PC-3 (cell line): ENCODE data around the gene AGGF1. TPM values are rescaled to one million over a fixed set of nuclear protein-coding genes. Genes with fewer than 3 reads are reported as not detected.

ENCODE experiments used
- ATAC-seq: fragments of 200-7000 bp; cut with Tn5 transposase; 2 replicates; pipeline ENCODE4 v1.9.1; 2020; ENCODE audit warnings: mild to moderate bottlenecking, moderate library complexity
- BruUV-seq: library from RNA; stranded (reverse); fragments of 400-500 nt; replicated peaks from 2 replicates; lab custom pipeline; 2021; lab: Mats Ljungman, UMichigan
- CTCF ChIA-PET: fragments of 300-600 bp; sonication (Branson Sonifier 250); formaldehyde crosslinking; loops from one replicate; lab custom pipeline; 2022; ENCODE audit warnings: antibody characterized with exemption; lab: Charles Lee
- POLR2A ChIA-PET: fragments of 300-600 bp; sonication (Branson Sonifier 250); formaldehyde crosslinking; loops from one replicate; lab custom pipeline; 2022; ENCODE audit warnings: antibody characterized with exemption; ENCODE audit not compliant: unreplicated experiment; lab: Charles Lee
- DNase-seq: peaks from one replicate; pipeline ENCODE4 v3.0.0-alpha.2; 2015
- H2AFZ ChIP-seq: fragments of 300-600 bp; sonication (generic); 2 replicates; pipeline ENCODE4 v1.6.0; 2016; ENCODE audit warnings: antibody characterized with exemption, low read length
- H3F3A ChIP-seq: fragments of 300-600 bp; sonication (generic); one replicate; pipeline ENCODE4 v1.6.0; 2017; ENCODE audit warnings: antibody characterized with exemption, low read length, control low read depth, mild to moderate bottlenecking; ENCODE audit not compliant: unreplicated experiment
- H3K27ac ChIP-seq: fragments of 300-600 bp; sonication (generic); 2 replicates; pipeline ENCODE4 v1.5.1; 2016; ENCODE audit warnings: mild to moderate bottlenecking, low read length
- H3K27me3 ChIP-seq: fragments of 300-600 bp; sonication (generic); 2 replicates; pipeline ENCODE4 v1.6.1; 2016; ENCODE audit warnings: low read length, mixed read lengths
- H3K36me3 ChIP-seq: fragments of 300-600 bp; sonication (generic); 2 replicates; pipeline ENCODE4 v1.6.1; 2016; ENCODE audit warnings: low read depth, mixed run types, low read length, mixed read lengths
- H3K4me1 ChIP-seq: fragments of 300-600 bp; sonication (generic); 2 replicates; pipeline ENCODE4 v1.5.1; 2016; ENCODE audit warnings: low read length; ENCODE audit not compliant: insufficient read depth
- H3K4me2 ChIP-seq: fragments of 300-600 bp; sonication (generic); 2 replicates; pipeline ENCODE4 v1.6.0; 2016; ENCODE audit warnings: low read length
- H3K4me3 ChIP-seq: fragments of 300-600 bp; sonication (generic); 2 replicates; pipeline ENCODE4 v1.5.1; 2016; ENCODE audit warnings: mild to moderate bottlenecking, low read length, mixed read lengths
- H3K79me2 ChIP-seq: fragments of 300-600 bp; sonication (generic); 2 replicates; pipeline ENCODE4 v1.6.1; 2017; ENCODE audit warnings: low read length, mixed read lengths
- H3K9ac ChIP-seq: fragments of 300-600 bp; sonication (generic); 2 replicates; pipeline ENCODE4 v1.6.0; 2016; ENCODE audit warnings: mild to moderate bottlenecking, low read length
- H3K9me2 ChIP-seq: fragments of 300-600 bp; sonication (generic); replicated peaks from 2 replicates; pipeline ENCODE4 v1.6.1; 2016; ENCODE audit warnings: mixed run types, low read length, mixed read lengths
- H3K9me3 ChIP-seq: fragments of 300-600 bp; sonication (generic); 2 replicates; pipeline ENCODE4 v1.6.1; 2016; ENCODE audit warnings: low read length, mixed read lengths
- H4K20me1 ChIP-seq: fragments of 300-600 bp; sonication (generic); 2 replicates; pipeline ENCODE4 v1.6.1; 2016; ENCODE audit warnings: low read length, mixed read lengths
- CTCF ChIP-seq: fragments of 300-600 bp; sonication (generic); conservative IDR thresholded peaks from 2 replicates; pipeline ENCODE4 v1.5.1; 2017; ENCODE audit warnings: antibody characterized with exemption, low read depth, mild to moderate bottlenecking, low read length
- EZH2 ChIP-seq: fragments of 300-600 bp; sonication (generic); IDR thresholded peaks from one replicate; pipeline ENCODE4 v1.6.1; 2017; ENCODE audit warnings: antibody characterized with exemption, mild to moderate bottlenecking, low read length; ENCODE audit not compliant: unreplicated experiment
- EZH2phosphoT487 ChIP-seq: fragments of 300-600 bp; sonication (generic); IDR thresholded peaks from 2 replicates; pipeline ENCODE4 v1.6.1; 2018; ENCODE audit warnings: mild to moderate bottlenecking, antibody characterized with exemption, low read length, borderline replicate concordance
- intact Hi-C: fragments of 100-400 bp; cut with micrococcal nuclease; formaldehyde crosslinking; loops from 2 replicates; pipeline ENCODE4 v1.9.0; 2023
- total RNA-seq: library from RNA; depleted of rRNA; stranded (reverse); fragments of >200 nt; gene quantifications from 2 replicates; pipeline ENCODE4 v1.2.3, GENCODE V29; 2014

The AGGF1 gene
- total RNA-seq, 1 experiment from 2014 or later, result 14.4 TPM

- Histone ChIP-seq H3K9ac (no peak overlapping the region), H3K4me3 (no peak overlapping the region), H3K4me2 (no peak overlapping the region), H3F3A (no peaks in the 10 kb centered on the region), H3K27ac (no peak overlapping the region), H4K20me1 (no peaks in the 10 kb centered on the region), H3K4me1 (no peaks in the 10 kb centered on the region), H3K9me3 (no peaks in the 10 kb centered on the region), H3K36me3 (peaks cover 10% of the 10 kb centered on the region; the same call in 1 of the 2 replicates), H3K9me2 (no peaks in the 10 kb centered on the region), H3K79me2 (no peaks in the 10 kb centered on the region), H2AFZ (no peak overlapping the region), H3K27me3 (no peaks in the 10 kb centered on the region)
- no TSS peak for BruUV-seq
- CTCF ChIA-PET, result no interaction called here
- ATAC-seq, result no peak
- DNase-seq, result no peak
- intact Hi-C loops, result no loop called here
- POLR2A ChIA-PET, result no interaction called here
- TF ChIP-seq EZH2, result no peak
- TF ChIP-seq CTCF, result no peak
- TF ChIP-seq EZH2phosphoT487, result no peak
These were observed 36.0 kb downstream of the AGGF1 start for GRCh38 chr5:77066184-77066583.

- Histone ChIP-seq H3K27ac (no peak overlapping the region), H3K4me3 (no peak overlapping the region), H3K4me1 (no peaks in the 10 kb centered on the region), H3K9me3 (no peaks in the 10 kb centered on the region), H3F3A (no peaks in the 10 kb centered on the region), H4K20me1 (no peaks in the 10 kb centered on the region), H3K36me3 (peaks cover 10% of the 10 kb centered on the region; the same call in 1 of the 2 replicates), H2AFZ (no peak overlapping the region), H3K9ac (no peak overlapping the region), H3K4me2 (no peak overlapping the region), H3K9me2 (no peaks in the 10 kb centered on the region), H3K27me3 (no peaks in the 10 kb centered on the region), H3K79me2 (no peaks in the 10 kb centered on the region)
- ATAC-seq (peak; percentile 43), DNase-seq (peak; percentile 39)
- TF ChIP-seq EZH2 (no peak), EZH2phosphoT487 (no peak), CTCF (no peak)
- ChIA-PET POLR2A (no interaction called here), CTCF (interaction anchor here (0.5 kb wide), 1 partner anchor 49 kb away, joined by 4 read pairs; no protein-coding TSS in a partner anchor)
- intact Hi-C loops, result no loop called here
- no TSS peak for BruUV-seq
These were observed 36.7 kb downstream of the AGGF1 start for GRCh38 chr5:77066823-77067442.

- H3F3A ChIP-seq, result no peaks in the 10 kb centered on the region
- H4K20me1 ChIP-seq, result no peaks in the 10 kb centered on the region
- H3K9ac ChIP-seq, result no peak overlapping the region
- H3K79me2 ChIP-seq, result no peaks in the 10 kb centered on the region
- POLR2A ChIA-PET, result no interaction called here
- BruUV-seq, result no TSS peak
- TF ChIP-seq EZH2, result no peak
- no peak for TF ChIP-seq CTCF
- no peak for TF ChIP-seq EZH2phosphoT487
- H3K27ac ChIP-seq, result no peak overlapping the region
- DNase-seq (no peak), ATAC-seq (no peak)
- intact Hi-C loops, result no loop called here
- no peak overlapping the region for H2AFZ ChIP-seq
- no peaks in the 10 kb centered on the region for H3K9me3 ChIP-seq
- no peak overlapping the region for H3K4me3 ChIP-seq
- no peaks in the 10 kb centered on the region for H3K36me3 ChIP-seq
- CTCF ChIA-PET, result no interaction called here
- H3K9me2 ChIP-seq, result no peaks in the 10 kb centered on the region
- no peak overlapping the region for H3K4me2 ChIP-seq
- no peaks in the 10 kb centered on the region for H3K4me1 ChIP-seq
- H3K27me3 ChIP-seq, result no peaks in the 10 kb centered on the region
These were observed 43.5 kb downstream of the AGGF1 start for GRCh38 chr5:77073667-77074066.
